Measurements from ENCODE around the gene SSBP4. TPM values are rescaled to one million over a fixed set of nuclear protein-coding genes. Genes with fewer than 3 reads are reported as not detected.

Gene SSBP4
- total and polyA plus RNA-seq, 9 of the 15 experiments (the other 6 are each of a cell fraction or from before 2014, with no cell fraction given): 1.1 to 189 (median 39.0) TPM

GRCh38 chr19:18417250-18418028 lies 1.8 kb upstream of the SSBP4 start (continued):
- no peak for TF ChIP-seq XRCC4 (IDR thresholded peaks at IDR 0.05; ENCODE audit: extremely low read depth, insufficient read depth, insufficient read length)
- no peak for TF ChIP-seq PTTG1 (tag; IDR thresholded peaks at IDR 0.05; ENCODE audit: low read depth)
- peak; percentile 74 for TF ChIP-seq TAF1 (IDR thresholded peaks at IDR 0.05; ENCODE audit: control insufficient read depth, extremely low read depth, insufficient read depth, low read length, severe bottlenecking)
- no peak for TF ChIP-seq FOS (IDR thresholded peaks at IDR 0.05; ENCODE audit: extremely low read depth, insufficient read length)
- no peak for TF ChIP-seq ZNF384 (IDR thresholded peaks at IDR 0.05; ENCODE audit: low read depth, low read length)
- no peak for TF ChIP-seq ZNF436 (CRISPR knock-in tag; IDR thresholded peaks at IDR 0.05)
- TF ChIP-seq ZBTB26 (CRISPR knock-in tag; IDR thresholded peaks at IDR 0.05): no peak
- no peak for TF ChIP-seq ZNF586 (CRISPR knock-in tag; conservative IDR thresholded peaks at IDR 0.05)
- TF ChIP-seq ZNF3 (CRISPR knock-in tag; IDR thresholded peaks at IDR 0.05): no peak
- no peak for TF ChIP-seq CTCF (IDR thresholded peaks at IDR 0.05 in 2 of 3, conservative IDR thresholded peaks at IDR 0.05 in 1 of 3; ENCODE audit: insufficient read depth in 2 of 3, low read depth in 1 of 3, low read length in 3 of 3)
- TF ChIP-seq SETDB1 (IDR thresholded peaks at IDR 0.05; ENCODE audit: low read length): no peak
- TF ChIP-seq PPARD (CRISPR knock-in tag; IDR thresholded peaks at IDR 0.05): no peak
- no peak for TF ChIP-seq FOXM1 (IDR thresholded peaks at IDR 0.05; ENCODE audit: low read depth)
- TF ChIP-seq FOXM1 (CRISPR knock-in tag; IDR thresholded peaks at IDR 0.05; ENCODE audit: low read depth): no peak
- TF ChIP-seq ZBTB12 (CRISPR knock-in tag; IDR thresholded peaks at IDR 0.05): 0 out of 2 replicates have a peak, but pooled peaks have one; percentile 52
- TF ChIP-seq DIDO1 (tag; IDR thresholded peaks at IDR 0.05; ENCODE audit: low read depth): no peak
- no peak; the same call in none of the 2 replicates for TF ChIP-seq CREM (IDR thresholded peaks at IDR 0.05; ENCODE audit: low read depth)
- peak; percentile 83 for TF ChIP-seq SPI1 (IDR thresholded peaks at IDR 0.05; ENCODE audit: borderline replicate concordance, low read depth, low read length)
- TF ChIP-seq PHF8 (IDR thresholded peaks at IDR 0.05; ENCODE audit: borderline replicate concordance, low read length): peak; percentile 55; the same call in 1 of the 2 replicates
- no peak for TF ChIP-seq ZNF778 (CRISPR knock-in tag; IDR thresholded peaks at IDR 0.05)
- TF ChIP-seq PATZ1 (CRISPR knock-in tag; IDR thresholded peaks at IDR 0.05; ENCODE audit: borderline replicate concordance): no peak
- no peak for TF ChIP-seq ZNF75A (CRISPR knock-in tag; IDR thresholded peaks at IDR 0.05)

Measured in K562 (cell line).